Cardiac septum (tissue), 1 donor: Measurements from ENCODE around the gene PTPRG. TPM values are rescaled to one million over a fixed set of nuclear protein-coding genes. Genes with fewer than 3 reads are reported as not detected.

Source experiments
- DNase-seq: peaks from one replicate; pipeline ENCODE4 v3.0.0-alpha.2; 2020; ENCODE audit warnings: low spot score
- intact Hi-C: fragments of 100-400 bp; cut with DNase I; formaldehyde crosslinking; loops from one replicate; pipeline ENCODE4 v1.14.0; 2022
- total RNA-seq: library from RNA; stranded (reverse); fragmentation: NEBNext Ultra II Directional; extraction: Animal tissue kit (Norgen Biotek cat#: 25700); gene quantifications from one replicate; pipeline ENCODE4 v1.2.1, GENCODE V29; 2021
- donor health status: DM: no; HTN: no; CAD: no.

PTPRG gene
- total RNA-seq, 1 donor from 2014 or later: 34.3 TPM

GRCh38 chr3:62110443-62111225, 549.3 kb downstream of the PTPRG start:
- intact Hi-C loops: no loop called here
- DNase-seq: no peak

DNA sequence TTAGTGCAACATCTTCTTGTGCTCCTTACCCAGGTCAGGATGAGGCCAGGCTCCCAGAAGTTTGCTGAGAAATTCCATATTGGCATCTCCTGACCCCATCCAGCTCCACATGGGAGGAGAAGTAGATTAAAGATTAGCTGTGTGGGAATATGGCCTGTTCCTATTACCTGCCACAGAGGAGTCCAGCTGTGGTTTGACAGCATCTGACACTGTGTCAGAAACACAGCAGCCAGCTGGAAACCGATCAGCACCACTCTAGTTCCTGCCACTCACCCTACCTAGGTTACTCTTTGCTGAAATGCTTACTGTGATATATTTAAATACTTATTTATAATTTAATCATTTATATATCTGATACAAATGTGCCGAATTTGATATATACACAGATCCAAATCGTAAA, 551.7 kb downstream of the PTPRG start:
- intact Hi-C loops: no loop called here
- no peak for DNase-seq

DNA sequence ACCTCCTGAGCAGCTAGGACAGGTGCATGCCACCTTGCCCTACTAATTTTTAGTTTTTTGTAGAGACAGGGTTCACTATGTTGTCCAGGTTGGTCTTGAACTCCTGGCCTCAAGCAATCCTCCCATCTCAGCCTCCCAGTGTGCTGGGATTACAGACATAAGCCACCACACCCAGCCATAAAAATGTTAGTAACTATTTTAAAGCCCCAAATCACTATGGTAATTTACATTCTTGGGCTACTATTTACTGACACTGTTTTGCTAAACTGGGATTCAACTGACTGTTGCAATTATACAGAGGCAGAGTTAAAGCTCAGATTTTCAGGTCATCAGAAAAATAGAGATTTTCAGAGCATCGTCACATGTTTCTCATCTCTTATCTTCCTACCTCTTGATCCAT, 553.4 kb downstream of the PTPRG start:
- no peak for DNase-seq
- intact Hi-C loops: no loop called here

DNA sequence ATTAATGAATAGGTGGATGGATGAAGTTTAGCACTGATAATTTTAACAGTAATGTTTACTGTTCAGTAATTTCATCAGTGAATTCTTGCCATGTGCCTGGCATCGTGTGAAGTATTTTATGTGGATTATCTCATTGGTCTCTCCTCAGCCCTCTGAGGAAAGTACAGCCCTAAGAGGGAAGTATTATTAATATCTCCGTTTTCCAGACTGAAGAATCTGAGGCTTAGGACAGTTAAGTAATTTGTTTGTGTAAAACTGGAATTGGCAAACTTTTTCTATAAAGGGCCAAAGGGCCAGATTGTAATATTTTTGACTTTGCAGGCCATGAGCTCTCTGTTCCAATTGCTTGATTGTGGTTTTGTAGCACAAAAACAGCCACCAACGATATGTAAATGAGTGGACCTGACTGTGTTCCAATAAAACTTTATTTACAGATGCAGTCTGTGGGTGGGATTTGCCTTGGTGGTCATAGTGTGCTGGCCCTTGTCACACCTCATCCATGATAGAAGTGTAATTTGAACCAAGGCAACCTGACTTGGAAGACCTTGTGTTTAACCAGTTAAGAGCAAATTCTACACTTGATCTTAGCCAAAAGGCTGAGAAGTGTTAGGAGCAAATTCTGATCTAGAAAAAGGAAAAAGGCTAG, 556.7 kb downstream of the PTPRG start:
- intact Hi-C loops: no loop called here
- no peak for DNase-seq

- no peak for DNase-seq
- intact Hi-C loops: no loop called here
Measured at GRCh38 chr3:62119139-62119538, 557.8 kb downstream of the PTPRG start.

DNA sequence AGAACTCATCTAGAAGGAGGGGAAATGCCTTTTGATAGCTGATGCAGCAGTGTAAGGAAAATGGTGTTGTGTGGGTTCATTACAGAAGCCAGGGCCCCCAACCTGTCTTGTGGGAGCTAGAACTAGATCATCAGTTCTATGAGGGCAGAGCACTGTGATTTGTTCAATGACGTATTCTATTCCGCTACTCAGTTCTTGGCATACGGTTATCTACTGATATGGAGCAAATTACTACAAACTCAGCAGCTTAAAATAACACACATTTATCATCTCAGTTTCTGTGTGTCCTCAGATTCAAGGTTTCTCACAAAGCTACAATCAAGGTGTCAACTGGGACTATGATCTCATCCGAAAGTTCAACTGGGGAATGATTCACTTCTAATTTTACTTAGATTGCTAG, 561.4 kb downstream of the PTPRG start:
- no peak for DNase-seq
- intact Hi-C loops: no loop called here

GRCh38 chr3:62125380-62125779, 564.0 kb downstream of the PTPRG start:
- intact Hi-C loops: no loop called here
- DNase-seq: no peak

- intact Hi-C loops: no loop called here
- no peak for DNase-seq
Measured at GRCh38 chr3:62127116-62127515, 565.7 kb downstream of the PTPRG start.

DNA sequence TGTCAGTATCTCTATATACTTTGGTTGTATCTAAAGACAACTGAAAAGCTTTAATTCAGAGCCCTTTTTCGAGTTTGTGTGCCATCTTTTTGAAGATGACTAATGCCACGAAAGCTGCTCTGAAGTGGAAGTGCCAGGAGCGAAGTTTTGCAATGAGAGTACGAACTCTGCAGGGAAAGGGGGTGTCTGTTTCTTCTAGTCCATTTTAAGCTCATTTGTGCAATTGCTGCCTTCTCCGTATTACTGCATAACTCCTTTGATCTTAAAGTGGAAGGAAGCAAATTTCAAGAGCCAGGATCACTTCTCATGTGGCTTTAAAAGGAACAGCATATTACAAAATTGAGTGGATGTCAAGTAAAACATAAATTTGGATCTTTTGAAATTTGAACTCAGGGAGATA, 566.7 kb downstream of the PTPRG start:
- intact Hi-C loops: no loop called here
- DNase-seq: no peak

GRCh38 chr3:62128681-62129080, 567.3 kb downstream of the PTPRG start:
- DNase-seq: no peak
- intact Hi-C loops: no loop called here

DNA sequence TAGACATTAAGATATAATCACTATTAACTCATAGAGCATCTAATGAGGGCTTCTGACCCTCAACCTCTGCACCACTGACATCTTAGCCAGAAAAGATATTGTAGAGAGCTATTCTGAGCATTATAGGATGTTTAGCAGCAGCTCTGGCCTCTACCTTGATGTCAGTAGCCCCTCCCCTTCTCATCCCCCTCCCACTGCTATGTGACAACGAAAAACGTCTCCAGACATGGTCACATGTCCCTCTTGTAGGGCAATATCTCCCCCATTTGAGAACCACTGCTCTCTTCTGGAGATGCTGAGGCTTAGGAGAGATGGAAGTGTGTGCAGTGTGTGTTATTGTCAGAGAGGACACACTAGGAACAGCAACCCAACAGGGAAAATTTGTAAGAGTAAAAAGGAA, 569.7 kb downstream of the PTPRG start:
- intact Hi-C loops: loop anchor here (5.0 kb wide), 2 partner anchors 269 to 569 kb away; partner anchors contain the start of gene PTPRG
- DNase-seq: no peak

- intact Hi-C loops: loop anchor here (5.0 kb wide), 2 partner anchors 269 to 569 kb away; partner anchors contain the start of gene PTPRG
- DNase-seq: no peak
Measured at GRCh38 chr3:62131620-62132019, 570.2 kb downstream of the PTPRG start.

- intact Hi-C loops: loop anchor here (5.0 kb wide), 2 partner anchors 270 to 570 kb away; partner anchors contain the start of gene PTPRG
- DNase-seq: no peak
Measured at GRCh38 chr3:62132027-62132602, 570.7 kb downstream of the PTPRG start.

GRCh38 chr3:62133015-62133414, 571.6 kb downstream of the PTPRG start:
- intact Hi-C loops: loop anchor here (5.0 kb wide), 2 partner anchors 271 to 571 kb away; partner anchors contain the start of gene PTPRG
- no peak for DNase-seq

- DNase-seq: no peak
- intact Hi-C loops: loop anchor here (2.0 to 5.0 kb wide), 3 partner anchors 47 to 572 kb away; partner anchors contain the start of gene PTPRG
Measured at GRCh38 chr3:62134061-62134496, 572.7 kb downstream of the PTPRG start.

DNA sequence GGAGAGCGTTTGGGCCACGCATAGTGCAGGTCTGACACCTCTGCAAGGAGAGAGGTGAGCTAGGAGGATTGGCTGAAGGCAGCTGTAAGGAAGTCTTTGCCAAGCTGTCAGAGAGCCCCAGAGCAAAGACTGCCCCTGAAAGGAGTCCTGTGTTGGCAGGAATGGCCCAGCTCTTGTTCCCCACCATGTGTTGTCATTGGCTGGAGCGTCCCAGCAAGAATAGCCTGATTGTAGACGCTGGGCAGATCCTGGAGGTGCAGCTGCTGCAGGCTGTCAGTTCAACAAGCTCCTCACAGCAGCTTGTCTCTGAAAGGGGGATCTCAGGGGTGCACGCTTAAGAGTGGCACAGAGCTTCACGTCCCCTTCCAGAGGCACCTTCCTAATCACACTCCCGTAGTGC, 574.4 kb downstream of the PTPRG start:
- intact Hi-C loops: loop anchor here (2.0 kb wide), 1 partner anchor 45 kb away; no protein-coding TSS in a partner anchor

DNA sequence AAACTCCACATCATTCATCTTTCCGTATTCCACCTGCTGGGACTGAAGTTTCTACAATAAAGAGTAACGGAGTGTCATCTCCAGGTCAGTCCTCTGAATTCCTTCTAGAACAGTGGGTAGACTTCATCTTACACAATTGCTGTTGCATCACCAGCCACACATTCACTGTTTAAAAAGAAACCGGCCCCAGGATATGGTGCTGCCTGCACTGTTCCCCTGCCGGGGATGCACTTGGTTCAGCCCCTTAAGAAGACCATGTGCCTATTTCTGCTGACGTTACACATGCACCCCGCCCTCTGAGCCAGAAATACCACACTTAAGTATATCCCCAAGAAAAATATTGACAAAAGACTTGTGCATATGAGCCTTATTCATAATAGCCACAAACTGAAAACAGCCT, 578.6 kb downstream of the PTPRG start:
- DNase-seq: no peak
- intact Hi-C loops: no loop called here

More for the DNA sequence above, 574.4 kb downstream of the PTPRG start:
- no peak for DNase-seq

DNA sequence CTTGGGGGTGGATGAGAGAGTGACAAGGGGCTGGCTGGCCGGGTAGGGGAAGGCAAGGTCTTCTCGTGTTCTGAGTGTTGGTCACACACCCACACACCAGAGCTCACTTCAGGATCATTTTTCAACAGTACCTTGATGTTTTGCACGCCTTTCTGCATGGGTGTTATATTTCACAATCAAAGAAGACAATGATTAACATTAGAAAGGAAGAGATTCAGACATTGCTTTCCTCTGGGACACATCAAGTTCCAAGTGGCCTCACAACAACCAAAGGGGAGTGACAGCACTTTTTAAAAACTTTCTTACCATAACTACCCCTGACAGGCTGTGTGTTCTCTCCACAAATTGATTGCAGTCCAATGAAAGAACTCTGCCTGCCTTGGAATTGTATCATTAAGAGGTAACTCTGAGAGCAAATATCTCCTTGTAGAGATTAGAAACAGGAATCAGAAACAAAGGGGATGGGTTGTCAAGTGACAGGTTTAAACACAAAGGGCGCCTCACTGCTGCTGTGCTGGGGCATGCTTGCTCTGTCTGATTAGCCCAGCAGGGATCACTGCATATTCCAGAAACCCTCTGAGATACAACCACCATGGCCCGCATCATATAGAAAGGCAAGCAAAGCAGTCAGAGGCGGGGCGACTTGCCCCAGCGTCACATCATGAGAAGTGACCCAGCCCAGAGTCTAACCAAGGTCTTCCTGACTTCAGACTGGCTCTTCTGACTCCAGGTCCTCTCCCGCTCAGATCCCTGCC, 581.1 kb downstream of the PTPRG start:
- intact Hi-C loops: no loop called here
- no peak for DNase-seq

DNA sequence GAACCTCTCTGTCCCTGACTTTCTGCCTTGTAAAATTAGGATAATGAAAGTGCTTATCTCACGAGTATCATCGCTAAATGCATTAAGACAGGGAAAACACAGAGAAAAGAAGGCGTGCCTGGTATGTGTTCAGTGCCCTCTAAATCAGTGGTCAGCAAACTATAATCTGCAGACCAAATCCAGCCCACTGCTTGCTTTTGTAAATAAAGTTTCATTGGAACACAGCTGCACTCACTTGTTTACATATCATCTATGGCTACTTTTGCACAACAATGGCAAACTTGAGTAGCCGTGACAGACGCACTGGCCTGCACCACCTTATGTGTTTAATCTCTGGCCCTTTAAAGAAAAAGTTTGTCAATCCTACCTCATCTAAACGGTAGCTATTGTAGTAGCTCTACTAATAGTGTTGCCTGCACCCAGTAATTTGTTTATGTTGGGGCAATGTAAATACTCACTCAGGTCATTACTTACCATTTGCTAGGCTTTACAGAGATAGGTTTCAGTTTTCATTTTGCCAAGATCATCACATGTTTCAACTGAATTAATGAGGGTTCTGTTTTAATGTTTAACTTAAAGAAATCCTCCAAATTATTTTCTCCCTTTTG, 582.6 kb downstream of the PTPRG start:
- intact Hi-C loops: no loop called here

More for the DNA sequence above, 582.6 kb downstream of the PTPRG start:
- DNase-seq: no peak
